Right lobe of liver (tissue), 4 donors: ENCODE measurements around the gene JMJD6.

Experiments
- CTCF ChIP-seq, 4 donors: fragments of 200-600 bp in 3 of 4; fragments of 450-650 bp in 1 of 4; IDR thresholded peaks; one replicate each; pipeline versions ENCODE4 v1.5.1 to v1.8.0; 2016 to 2022; ENCODE audit warnings: antibody characterized with exemption in 4 of 4, mild to moderate bottlenecking in 2 of 4
- POLR2A ChIP-seq: fragments of 450-650 bp; IDR thresholded peaks from one replicate; pipeline ENCODE4 v1.6.1; 2017; ENCODE audit warnings: antibody characterized with exemption, mild to moderate bottlenecking
- donor health status: DM: no; HTN: no; CAD: no.
- donor health status: DM: no; HTN: no; CAD: no.
- donor health status: DM: no; HTN: yes; CAD: no.

DNA sequence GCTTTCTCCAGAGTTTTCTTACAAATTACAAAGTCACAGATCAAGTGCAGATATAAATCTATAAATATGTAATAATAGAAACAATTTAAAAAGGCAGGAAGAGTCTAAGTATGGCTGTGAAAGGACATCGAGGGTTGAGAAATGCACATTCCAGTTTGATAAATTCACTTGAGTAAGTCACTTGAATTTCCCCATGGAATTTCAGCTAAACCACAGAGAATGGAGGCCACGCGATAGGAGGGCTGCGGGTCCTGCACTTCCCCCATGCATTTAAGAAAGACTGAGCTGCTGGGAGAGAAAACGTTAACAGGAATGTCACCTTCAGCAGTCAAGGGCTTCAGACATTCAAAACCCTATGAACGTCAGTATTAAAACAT, 9.6 kb downstream of the JMJD6 start:
- TF ChIP-seq CTCF (IDR thresholded peaks at IDR 0.05) (no peak), POLR2A (no peak)
